DOHH2 (cell line): ENCODE measurements around the gene CEP112.
"Not testable (repeated sequence)": the region's sequence is repeated elsewhere in the genome, so short reads cannot be mapped to it uniquely, and the experiment has no call there.

Experiments
- H3F3A ChIP-seq: fragments of 200-600 bp; sonication (generic), shearing (Covaris generic); 2 replicates; pipeline ENCODE4 v1.6.0; 2016; ENCODE audit warnings: antibody characterized with exemption, mild to moderate bottlenecking; ENCODE audit not compliant: control insufficient read depth, insufficient read depth
- H3K27ac ChIP-seq: fragments of 200-600 bp; sonication (generic); 2 replicates; pipeline ENCODE4 v1.5.1; 2014; ENCODE audit warnings: low read depth, mild to moderate bottlenecking, low read length, moderate library complexity
- H3K27me3 ChIP-seq: fragments of 200-600 bp; sonication (generic); 2 replicates; pipeline ENCODE4 v1.6.1; 2014; ENCODE audit warnings: mild to moderate bottlenecking, low read length, mixed read lengths; ENCODE audit not compliant: control insufficient read depth
- H3K36me3 ChIP-seq: fragments of 200-600 bp; sonication (generic); 2 replicates; pipeline ENCODE4 v1.6.1; 2014; ENCODE audit warnings: mild to moderate bottlenecking, low read length, moderate library complexity, mixed read lengths; ENCODE audit not compliant: control insufficient read depth
- H3K4me1 ChIP-seq: fragments of 200-600 bp; sonication (generic); 2 replicates; pipeline ENCODE4 v1.6.1; 2014; ENCODE audit warnings: mild to moderate bottlenecking, low read length, mixed read lengths; ENCODE audit not compliant: control insufficient read depth
- H3K4me2 ChIP-seq: fragments of 200-600 bp; sonication (generic); 2 replicates; pipeline ENCODE4 v1.6.0; 2014; ENCODE audit warnings: mild to moderate bottlenecking, low read length, moderate library complexity
- H3K4me3 ChIP-seq: fragments of 200-600 bp; sonication (generic); 2 replicates; pipeline ENCODE4 v1.5.1; 2014; ENCODE audit warnings: mild to moderate bottlenecking, low read length, mixed read lengths
- H3K79me2 ChIP-seq: fragments of 200-600 bp; sonication (generic); 2 replicates; pipeline ENCODE4 v1.6.1; 2014; ENCODE audit warnings: mild to moderate bottlenecking, low read length, mixed read lengths; ENCODE audit not compliant: control insufficient read depth
- H3K9me2 ChIP-seq: fragments of 200-600 bp; sonication (generic); replicated peaks from 2 replicates; pipeline ENCODE4 v1.6.1; 2014; ENCODE audit warnings: mild to moderate bottlenecking, low read length, mixed read lengths; ENCODE audit not compliant: control insufficient read depth
- H3K9me3 ChIP-seq: fragments of 200-600 bp; sonication (generic); 2 replicates; pipeline ENCODE4 v1.6.1; 2014; ENCODE audit warnings: antibody characterized with exemption, low read length, mixed read lengths; ENCODE audit not compliant: control insufficient read depth, insufficient read depth
- H4K20me1 ChIP-seq: fragments of 200-600 bp; sonication (generic); 2 replicates; pipeline ENCODE4 v1.6.0; 2014; ENCODE audit warnings: low read depth, mild to moderate bottlenecking, antibody characterized with exemption, low read length, moderate library complexity; ENCODE audit not compliant: control insufficient read depth, insufficient read depth
- CTCF ChIP-seq: fragments of 200-600 bp; sonication (generic); IDR thresholded peaks from one replicate; pipeline ENCODE4 v1.5.1; 2014; ENCODE audit warnings: antibody characterized with exemption, mild to moderate bottlenecking, low read depth, low read length; ENCODE audit not compliant: poor library complexity, severe bottlenecking
- EZH2phosphoT487 ChIP-seq: fragments of 200-600 bp; sonication (generic); IDR thresholded peaks from 2 replicates; pipeline ENCODE4 v1.6.1; 2017; ENCODE audit warnings: borderline replicate concordance, mild to moderate bottlenecking, antibody characterized with exemption, low read length, moderate library complexity, mixed read lengths

Gene CEP112

GRCh38 chr17:66089764-66090163 lies 102.2 kb downstream of the CEP112 start:
- H3K9me3 ChIP-seq, result peaks cover 5% of the 10 kb centered on the region; the same call in 1 of the 2 replicates
- no peaks in the 10 kb centered on the region for H3K9me2 ChIP-seq
- H3K4me3 ChIP-seq, result no peak overlapping the region
- H4K20me1 ChIP-seq, result no peaks in the 10 kb centered on the region
- H3K27me3 ChIP-seq, result no peaks in the 10 kb centered on the region
- H3K27ac ChIP-seq, result no peak overlapping the region
- TF ChIP-seq CTCF (no peak), EZH2phosphoT487 (no peak)
- no peaks in the 10 kb centered on the region for H3K79me2 ChIP-seq
- no peak overlapping the region for H3K4me2 ChIP-seq
- H3K4me1 ChIP-seq, result peaks cover 4% of the 10 kb centered on the region
- no peaks in the 10 kb centered on the region for H3K36me3 ChIP-seq
- H3F3A ChIP-seq, result no peaks in the 10 kb centered on the region

GRCh38 chr17:66088173-66088572 lies 103.8 kb downstream of the CEP112 start:
- Histone ChIP-seq H3K9me2 (no peaks in the 10 kb centered on the region), H3F3A (no peaks in the 10 kb centered on the region), H3K27ac (no peak overlapping the region), H3K4me2 (no peak overlapping the region), H3K4me3 (no peak overlapping the region), H3K36me3 (no peaks in the 10 kb centered on the region), H3K9me3 (peaks cover 5% of the 10 kb centered on the region; the same call in 1 of the 2 replicates), H3K4me1 (peaks cover 4% of the 10 kb centered on the region), H3K27me3 (no peaks in the 10 kb centered on the region), H4K20me1 (no peaks in the 10 kb centered on the region), H3K79me2 (no peaks in the 10 kb centered on the region)
- TF ChIP-seq EZH2phosphoT487, result no peak

DNA sequence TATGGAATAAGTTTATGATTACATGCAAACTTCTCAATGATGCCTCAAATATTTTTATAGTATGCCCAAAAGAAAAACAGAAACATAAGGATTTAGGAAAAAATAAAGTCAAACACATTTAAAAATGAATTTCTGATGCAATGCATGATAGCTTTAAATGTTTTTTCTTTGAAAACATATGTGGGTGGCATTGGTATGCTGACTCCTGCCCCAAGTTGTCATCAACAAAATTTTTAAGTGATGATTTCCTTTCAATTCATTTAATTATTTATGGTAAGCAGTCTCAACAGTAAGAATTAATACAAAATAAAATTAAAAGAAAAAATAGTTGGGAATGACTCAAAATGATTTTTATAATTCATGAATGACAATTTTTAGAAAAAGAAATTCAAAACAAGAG lies 104.9 kb downstream of the CEP112 start:
- Histone ChIP-seq H3K27me3 (no peaks in the 10 kb centered on the region), H3K9me2 (no peaks in the 10 kb centered on the region), H3K4me1 (peaks cover 4% of the 10 kb centered on the region), H3K27ac (no peak overlapping the region), H3K79me2 (no peaks in the 10 kb centered on the region), H4K20me1 (no peaks in the 10 kb centered on the region), H3K4me3 (no peak overlapping the region), H3F3A (no peaks in the 10 kb centered on the region), H3K9me3 (peaks cover 5% of the 10 kb centered on the region; the same call in 1 of the 2 replicates), H3K36me3 (no peaks in the 10 kb centered on the region), H3K4me2 (no peak overlapping the region)
- TF ChIP-seq EZH2phosphoT487 (no peak), CTCF (no peak)

DNA sequence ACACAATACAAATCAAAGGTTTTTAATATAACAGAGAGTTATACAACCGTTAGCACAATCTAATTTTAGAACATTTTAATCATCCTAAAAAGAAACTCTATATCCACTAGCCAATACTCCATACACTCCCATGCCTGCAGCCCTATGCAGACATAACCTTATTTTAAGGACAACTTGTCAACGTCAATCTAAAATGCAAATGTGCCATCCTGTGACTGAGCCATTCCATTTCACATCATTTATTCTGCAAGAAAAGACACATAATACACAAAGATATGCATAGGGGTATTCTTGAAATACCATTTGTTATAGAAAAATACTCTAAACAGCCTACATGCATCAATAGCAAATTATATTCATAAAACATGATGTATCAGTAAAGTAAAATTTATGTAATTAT lies 106.7 kb downstream of the CEP112 start:
- H3K4me2 ChIP-seq, result no peak overlapping the region
- H3K36me3 ChIP-seq, result no peaks in the 10 kb centered on the region
- H3F3A ChIP-seq, result no peaks in the 10 kb centered on the region
- H3K9me2 ChIP-seq, result no peaks in the 10 kb centered on the region
- no peak overlapping the region for H3K27ac ChIP-seq
- H3K9me3 ChIP-seq, result peaks cover 5% of the 10 kb centered on the region; the same call in 1 of the 2 replicates
- H3K4me1 ChIP-seq, result peaks cover 4% of the 10 kb centered on the region
- H3K27me3 ChIP-seq, result no peaks in the 10 kb centered on the region
- TF ChIP-seq EZH2phosphoT487, result no peak
- TF ChIP-seq CTCF, result no peak
- H3K79me2 ChIP-seq, result no peaks in the 10 kb centered on the region
- H3K4me3 ChIP-seq, result no peak overlapping the region
- no peaks in the 10 kb centered on the region for H4K20me1 ChIP-seq

DNA sequence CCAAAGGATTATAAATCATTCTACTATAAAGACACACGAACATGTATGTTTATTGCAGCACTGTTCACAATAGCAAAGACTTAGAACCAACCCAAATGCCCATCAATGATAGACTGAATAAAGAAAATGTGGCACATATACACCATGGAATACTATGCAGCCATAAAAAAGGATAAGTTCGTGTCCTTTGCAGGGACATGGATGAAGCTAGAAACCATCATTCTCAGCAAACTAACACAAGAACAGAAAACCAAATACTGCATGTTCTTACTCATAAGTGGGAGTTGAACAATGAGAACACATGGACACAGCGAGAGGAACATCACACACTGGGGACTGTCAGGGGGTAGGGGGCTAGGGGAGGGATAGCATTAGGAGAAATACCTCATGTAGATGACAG lies 111.3 kb downstream of the CEP112 start:
- not testable (repeated sequence) for H4K20me1 ChIP-seq, H3K36me3 ChIP-seq, H3K4me2 ChIP-seq, H3K27ac ChIP-seq, H3F3A ChIP-seq, H3K9me3 ChIP-seq, H3K4me1 ChIP-seq, H3K9me2 ChIP-seq, H3K79me2 ChIP-seq, H3K27me3 ChIP-seq, H3K4me3 ChIP-seq
